Esophagus squamous epithelium (tissue), 5 donors: ENCODE results near the gene BRD3. TPM values are rescaled to one million over a fixed set of nuclear protein-coding genes. Genes with fewer than 3 reads are reported as not detected.
A peak's percentile ranks its signal among the peaks of the same experiment; 100 is the strongest.

Experiments used
- DNase-seq: peaks from one replicate; lab custom pipeline; 2025; lab: John Stamatoyannopoulos, UW
- H3K27ac ChIP-seq, 4 donors: fragments of 200-600 bp; sonication (generic); one replicate each; pipeline ENCODE4 v1.5.1; 2016 to 2019; ENCODE audit warnings: mild to moderate bottlenecking in 1 of 4
- H3K27me3 ChIP-seq, 4 donors: fragments of 200-600 bp; sonication (generic); 1 replicate in 3 of 4; 2 replicates in 1 of 4; pipeline versions ENCODE4 v1.5.1 to v1.6.0; 2017 to 2021; ENCODE audit warnings: antibody characterized with exemption in 1 of 4
- H3K36me3 ChIP-seq, 3 donors: fragments of 200-600 bp; sonication (generic); one replicate each; pipeline ENCODE4 v1.5.1; 2016 to 2019
- H3K4me1 ChIP-seq, 3 donors: fragments of 200-600 bp; sonication (generic); one replicate each; pipeline ENCODE4 v1.5.1; 2017 to 2019
- H3K4me3 ChIP-seq, 4 donors: fragments of 200-600 bp; sonication (generic); 1 replicate in 3 of 4; 2 replicates in 1 of 4; pipeline ENCODE4 v1.5.1; 2016 to 2019; ENCODE audit warnings: mild to moderate bottlenecking in 2 of 4, moderate library complexity in 1 of 4
- H3K9me3 ChIP-seq, 3 donors: fragments of 200-600 bp; sonication (generic); one replicate each; pipeline ENCODE4 v1.5.1; 2016 to 2019
- POLR2A ChIP-seq, 4 donors: fragments of 450-650 bp; IDR thresholded peaks; one replicate each; pipeline ENCODE4 v1.6.1; 2017; ENCODE audit warnings: antibody characterized with exemption in 4 of 4, mild to moderate bottlenecking in 4 of 4, moderate library complexity in 3 of 4
- WGBS, 2 donors: methylation state at CpG; one replicate each; pipeline ENCODE4 v1.1.5; 2018; 5-methylcytosine and 5-hydroxymethylcytosine counted together
- intact Hi-C: fragments of 100-400 bp; cut with DNase I; formaldehyde crosslinking; loops from one replicate; pipeline ENCODE4 v1.15.0; 2022
- total RNA-seq, 4 donors: library from RNA; depleted of rRNA; stranded (reverse); fragments of >200 nt; gene quantifications; one replicate each; pipeline ENCODE4 v1.1.0, GENCODE V29; 2016
- TF ChIP-seq, protein P1 (sequence below), 6 experiments: fragments of 450-650 bp in 4 of 6; fragments of 200-600 bp in 2 of 6; sonication (generic) in 2 of 6; IDR thresholded peaks; one replicate each; pipeline ENCODE4 v1.5.1; 2016 to 2019; ENCODE audit warnings: antibody characterized with exemption in 6 of 6, mild to moderate bottlenecking in 4 of 6, moderate library complexity in 4 of 6
- donor health status: DM: yes; HTN: yes; CAD: no.

BRD3 gene
- total RNA-seq = 10 to 100 TPM in 2 of 4 donors, 1 to 10 TPM in 2; 7.2 to 23.7 (median 9.4) TPM

DNA sequence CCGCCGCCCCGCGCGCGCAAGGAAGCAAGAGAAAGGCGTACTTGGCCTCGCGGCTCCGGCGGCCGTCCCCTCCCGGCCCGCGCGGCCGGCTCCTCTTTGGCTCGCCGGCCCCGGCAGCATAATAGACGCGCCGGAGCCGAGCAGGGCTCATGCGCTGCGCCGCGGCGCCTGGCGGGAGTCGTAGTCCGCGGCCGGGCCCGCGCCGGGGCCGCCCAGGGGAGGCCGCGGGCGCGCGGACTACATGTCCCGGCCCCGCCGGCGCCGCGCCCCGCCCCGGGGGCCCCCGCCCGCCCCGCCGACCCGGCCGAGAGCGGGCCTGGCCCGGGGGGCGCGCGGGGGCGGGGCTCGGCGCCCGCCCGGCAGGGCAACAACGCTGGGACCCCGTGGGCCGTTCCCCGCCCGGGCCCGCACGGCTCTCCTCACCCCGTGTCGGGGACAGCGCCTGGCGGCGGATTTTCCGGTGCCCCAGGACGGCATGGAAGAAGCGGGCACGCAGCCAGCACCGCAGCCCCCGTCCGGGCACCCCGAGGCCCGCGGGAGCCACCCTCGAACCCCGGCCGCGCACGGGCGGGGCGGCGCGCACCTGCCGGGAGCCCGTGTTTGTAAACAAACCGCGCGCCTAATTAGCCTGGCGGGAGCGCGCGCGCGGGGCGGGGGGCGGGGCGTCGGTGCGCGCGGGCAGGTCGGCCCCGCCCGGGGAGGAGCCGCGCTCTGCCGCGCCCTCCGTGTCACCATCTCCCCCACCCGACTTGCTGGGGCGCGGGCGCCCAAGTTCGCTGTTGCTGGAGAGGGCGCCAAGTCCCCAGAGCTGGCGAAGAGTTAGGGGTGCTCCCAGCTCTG lies at the start of gene BRD3:
Gene BRD3, minus strand, starts transcription at position 123 of the 840 bp plus-strand sequence. CDS start 14,549 bp downstream, outside the sequence.
- no peaks in the 10 kb centered on the region for H3K36me3 ChIP-seq
- H3K4me1 ChIP-seq = peaks cover 23 to 50% (median 24%) of the 10 kb centered on the region in 3 donors
- H3K4me3 ChIP-seq = peak within 1 kb of the TSS; percentile 59 to 99 (median 92)
- H3K27ac ChIP-seq = peak within 1 kb of the TSS; percentile 93 to 100 (median 99)
- intact Hi-C loops = no loop called here
- peak; percentile 35 for DNase-seq
- H3K27me3 ChIP-seq = peaks cover 0 to 27% (median 0%) of the 10 kb centered on the region in 4 donors
- no peaks in the 10 kb centered on the region for H3K9me3 ChIP-seq
- 0% methylated on average over 2 of the region's 131 CpGs; no CpG with 5 or more reads in 1 of the 2 donors for WGBS, 2 donors
- peak in 3 of 4 donors; percentile 70 to 84 (median 72) for TF ChIP-seq POLR2A (IDR thresholded peaks at IDR 0.05)
- TF ChIP-seq, protein P1, sequence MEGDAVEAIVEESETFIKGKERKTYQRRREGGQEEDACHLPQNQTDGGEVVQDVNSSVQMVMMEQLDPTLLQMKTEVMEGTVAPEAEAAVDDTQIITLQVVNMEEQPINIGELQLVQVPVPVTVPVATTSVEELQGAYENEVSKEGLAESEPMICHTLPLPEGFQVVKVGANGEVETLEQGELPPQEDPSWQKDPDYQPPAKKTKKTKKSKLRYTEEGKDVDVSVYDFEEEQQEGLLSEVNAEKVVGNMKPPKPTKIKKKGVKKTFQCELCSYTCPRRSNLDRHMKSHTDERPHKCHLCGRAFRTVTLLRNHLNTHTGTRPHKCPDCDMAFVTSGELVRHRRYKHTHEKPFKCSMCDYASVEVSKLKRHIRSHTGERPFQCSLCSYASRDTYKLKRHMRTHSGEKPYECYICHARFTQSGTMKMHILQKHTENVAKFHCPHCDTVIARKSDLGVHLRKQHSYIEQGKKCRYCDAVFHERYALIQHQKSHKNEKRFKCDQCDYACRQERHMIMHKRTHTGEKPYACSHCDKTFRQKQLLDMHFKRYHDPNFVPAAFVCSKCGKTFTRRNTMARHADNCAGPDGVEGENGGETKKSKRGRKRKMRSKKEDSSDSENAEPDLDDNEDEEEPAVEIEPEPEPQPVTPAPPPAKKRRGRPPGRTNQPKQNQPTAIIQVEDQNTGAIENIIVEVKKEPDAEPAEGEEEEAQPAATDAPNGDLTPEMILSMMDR (IDR thresholded peaks at IDR 0.05) = peak in 1 of 6 experiments; percentile 10

DNA sequence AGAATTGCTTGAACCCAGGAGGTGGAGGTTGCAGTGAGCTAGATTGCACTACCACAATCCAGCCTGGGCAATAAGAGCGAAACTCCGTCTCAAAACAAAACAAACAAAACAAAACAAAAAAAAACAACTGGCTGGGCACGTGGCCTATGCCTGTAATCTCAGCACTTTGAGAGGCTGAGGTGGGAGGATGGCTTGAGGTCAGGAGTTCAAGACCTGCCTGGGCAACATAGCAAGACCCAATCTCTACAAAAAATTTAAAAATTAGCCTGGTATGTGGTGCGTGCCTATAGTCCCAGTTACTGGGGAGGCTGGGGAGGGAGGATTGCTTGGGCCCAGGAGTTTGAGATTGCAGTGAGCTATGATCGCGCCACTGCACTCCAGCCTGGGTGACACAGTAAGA lies 44.7 kb upstream of the BRD3 start:
- H3K9me3 ChIP-seq = no peaks in the 10 kb centered on the region
- H3K27ac ChIP-seq = no peak overlapping the region
- TF ChIP-seq POLR2A (IDR thresholded peaks at IDR 0.05) = no peak
- TF ChIP-seq, protein P1 (IDR thresholded peaks at IDR 0.05) = no peak
- H3K4me1 ChIP-seq = no peaks in the 10 kb centered on the region
- no peaks in the 10 kb centered on the region for H3K36me3 ChIP-seq
- intact Hi-C loops = no loop called here
- WGBS, 2 donors = 76 to 83% methylated on average over 6 of the region's 6 CpGs
- DNase-seq = no peak
- no peak overlapping the region for H3K4me3 ChIP-seq
- no peaks in the 10 kb centered on the region for H3K27me3 ChIP-seq

DNA sequence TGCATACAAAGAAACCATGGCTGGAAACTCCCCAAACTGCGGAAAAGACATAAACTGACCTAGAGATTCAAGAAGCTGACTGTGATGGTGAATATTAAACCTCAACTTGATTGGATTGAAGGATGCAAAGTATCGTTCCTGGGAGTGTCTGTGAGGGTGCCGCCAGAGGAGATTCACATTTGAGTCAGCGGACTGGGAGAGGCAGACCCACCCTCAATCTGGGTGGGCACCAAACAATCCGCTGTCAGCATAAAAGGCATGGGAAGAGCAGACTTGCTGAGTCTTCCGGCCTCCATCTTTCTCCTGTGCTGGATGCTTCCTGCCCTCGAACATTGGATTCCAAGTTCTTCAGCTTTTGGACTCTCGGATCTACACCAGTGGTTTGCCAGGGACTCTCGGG lies 43.2 kb upstream of the BRD3 start:
- no peak for DNase-seq
- no peak for TF ChIP-seq POLR2A (IDR thresholded peaks at IDR 0.05)
- TF ChIP-seq, protein P1 (IDR thresholded peaks at IDR 0.05) = no peak
- no peak overlapping the region for H3K4me3 ChIP-seq
- intact Hi-C loops = no loop called here
- H3K36me3 ChIP-seq = no peaks in the 10 kb centered on the region
- no peaks in the 10 kb centered on the region for H3K4me1 ChIP-seq
- no peak overlapping the region for H3K27ac ChIP-seq
- no peaks in the 10 kb centered on the region for H3K9me3 ChIP-seq
- H3K27me3 ChIP-seq = peaks cover 0 to 5% (median 0%) of the 10 kb centered on the region in 4 donors
- 76 to 79% methylated on average over 8 to 9 of the region's 9 CpGs for WGBS, 2 donors

DNA sequence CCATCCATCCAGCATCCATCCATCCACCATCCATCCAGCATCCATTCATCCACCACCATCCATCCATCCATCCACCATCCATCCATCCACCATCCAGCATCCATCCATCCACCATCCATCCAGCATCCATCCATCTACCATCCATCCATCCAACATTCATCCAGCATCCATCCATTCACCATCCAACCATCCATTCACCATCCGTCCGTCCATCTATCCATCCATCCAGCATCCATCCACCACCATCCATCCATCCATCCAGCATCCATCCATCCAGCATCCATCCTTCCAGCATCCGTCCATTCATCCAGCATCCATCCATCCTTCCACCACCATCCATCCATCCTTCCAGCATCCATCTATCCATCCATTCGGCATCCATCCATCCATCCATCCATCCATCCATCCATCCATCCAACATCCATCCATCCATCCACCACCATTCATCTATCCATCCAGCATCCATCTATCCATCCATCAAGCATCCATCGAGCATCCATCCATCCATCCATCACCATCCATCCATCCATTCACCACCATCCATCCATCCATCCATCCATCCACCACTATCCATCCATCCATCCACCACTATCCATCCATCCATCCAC lies 35.7 kb upstream of the BRD3 start:
- Histone ChIP-seq H3K4me3 (no peak overlapping the region), H3K9me3 (no peaks in the 10 kb centered on the region), H3K36me3 (no peaks in the 10 kb centered on the region), H3K27me3 (peaks cover 0 to 41% (median 0%) of the 10 kb centered on the region in 4 donors), H3K4me1 (no peaks in the 10 kb centered on the region), H3K27ac (no peak overlapping the region)
- intact Hi-C loops = loop anchor here (10.0 kb wide), 1 partner anchor 319 kb away; no protein-coding TSS in a partner anchor
- TF ChIP-seq, protein P1 (IDR thresholded peaks at IDR 0.05) = no peak
- TF ChIP-seq POLR2A (IDR thresholded peaks at IDR 0.05) = no peak
- 72 to 73% methylated on average over 5 of the region's 5 CpGs for WGBS, 2 donors
- DNase-seq = no peak
